WTC11 (cell line): ENCODE measurements around the gene PARD3B. TPM values are rescaled to one million over a fixed set of nuclear protein-coding genes. Genes with fewer than 3 reads are reported as not detected.

Experiments
- ATAC-seq: fragments of 200-7000 bp; cut with Tn5 transposase; 2 replicates; pipeline ENCODE4 v1.10.0; 2021; ENCODE audit warnings: mild to moderate bottlenecking, moderate library complexity
- CTCF ChIA-PET: fragments of 300-600 bp; sonication (Branson Sonifier 250); formaldehyde crosslinking; loops from one replicate; lab custom pipeline; 2021; ENCODE audit warnings: antibody characterized with exemption; lab: Charles Lee
- POLR2A ChIA-PET: fragments of 350-600 bp; sonication (Branson Sonifier 250); formaldehyde crosslinking; loops from one replicate; lab custom pipeline; 2021; ENCODE audit warnings: antibody characterized with exemption; lab: Charles Lee
- DNase-seq: peaks from one replicate; pipeline ENCODE4 v3.0.0; 2021; ENCODE audit warnings: low spot score
- H3K27ac Mint-ChIP-seq: 2 replicates; pipeline ENCODE4 v1.8.0; 2021; ENCODE audit warnings: mixed read lengths
- H3K27me3 Mint-ChIP-seq: 2 replicates; pipeline ENCODE4 v1.8.0; 2021; ENCODE audit warnings: low read depth, mild to moderate bottlenecking, moderate library complexity, mixed read lengths
- H3K36me3 Mint-ChIP-seq: 2 replicates; pipeline ENCODE4 v1.8.0; 2021; ENCODE audit warnings: mixed read lengths
- H3K4me1 Mint-ChIP-seq: 2 replicates; pipeline ENCODE4 v1.8.0; 2022; ENCODE audit warnings: mixed read lengths
- H3K4me3 Mint-ChIP-seq: 2 replicates; pipeline ENCODE4 v1.8.0; 2021; ENCODE audit warnings: mild to moderate bottlenecking, moderate library complexity, mixed read lengths
- H3K9me3 Mint-ChIP-seq: 2 replicates; pipeline ENCODE4 v1.8.0; 2021; ENCODE audit warnings: mixed read lengths
- CREB1 ChIP-seq: sonication (generic); formaldehyde crosslinking; IDR thresholded peaks from 2 replicates; pipeline ENCODE4 v1.8.0; 2023; ENCODE audit warnings: mild to moderate bottlenecking, missing genetic modification reagents
- CREM ChIP-seq: sonication (generic); formaldehyde crosslinking; IDR thresholded peaks from 2 replicates; pipeline ENCODE4 v1.8.1; 2022; ENCODE audit warnings: mild to moderate bottlenecking, missing genetic modification reagents, moderate library complexity
- ESRRA ChIP-seq: sonication (generic); formaldehyde crosslinking; IDR thresholded peaks from 2 replicates; pipeline ENCODE4 v1.8.1; 2022; ENCODE audit warnings: mild to moderate bottlenecking, missing genetic modification reagents, borderline replicate concordance
- FOXP1 ChIP-seq: sonication (generic); formaldehyde crosslinking; IDR thresholded peaks from 2 replicates; pipeline ENCODE4 v1.8.0; 2022; ENCODE audit warnings: missing genetic modification reagents, mild to moderate bottlenecking, moderate library complexity, borderline replicate concordance
- JUN ChIP-seq: sonication (generic); formaldehyde crosslinking; IDR thresholded peaks from 2 replicates; pipeline ENCODE4 v1.8.0; 2023; ENCODE audit warnings: mild to moderate bottlenecking, missing genetic modification reagents
- MYBL2 ChIP-seq: sonication (generic); formaldehyde crosslinking; IDR thresholded peaks from 2 replicates; pipeline ENCODE4 v1.8.1; 2023; ENCODE audit warnings: mild to moderate bottlenecking, moderate library complexity, missing genetic modification reagents
- NFE2L1 ChIP-seq: sonication (generic); formaldehyde crosslinking; IDR thresholded peaks from 2 replicates; pipeline ENCODE4 v1.8.1; 2023; ENCODE audit warnings: missing genetic modification reagents
- NFYB ChIP-seq: sonication (generic); formaldehyde crosslinking; conservative IDR thresholded peaks from 2 replicates; pipeline ENCODE4 v1.8.0; 2022; ENCODE audit warnings: low read depth, missing genetic modification reagents
- NR2C2 ChIP-seq: sonication (generic); formaldehyde crosslinking; IDR thresholded peaks from 2 replicates; pipeline ENCODE4 v1.8.0; 2022; ENCODE audit warnings: mild to moderate bottlenecking, missing genetic modification reagents
- NR3C1 ChIP-seq: sonication (generic); formaldehyde crosslinking; conservative IDR thresholded peaks from 2 replicates; pipeline ENCODE4 v1.8.1; 2023; ENCODE audit warnings: low read depth, mild to moderate bottlenecking, missing genetic modification reagents
- SMAD3 ChIP-seq: sonication (generic); formaldehyde crosslinking; IDR thresholded peaks from 2 replicates; pipeline ENCODE4 v1.8.0; 2022; ENCODE audit warnings: missing genetic modification reagents, mild to moderate bottlenecking, borderline replicate concordance
- SMAD4 ChIP-seq: sonication (generic); formaldehyde crosslinking; IDR thresholded peaks from 2 replicates; pipeline ENCODE4 v1.8.0; 2022; ENCODE audit warnings: mild to moderate bottlenecking, missing genetic modification reagents
- SOX15 ChIP-seq: fragments of 250-450 bp; sonication (Bioruptor Pico); IDR thresholded peaks from 2 replicates; pipeline ENCODE4 v1.9.0; 2021; ENCODE audit warnings: mild to moderate bottlenecking
- SP1 ChIP-seq: sonication (generic); formaldehyde crosslinking; conservative IDR thresholded peaks from 2 replicates; pipeline ENCODE4 v1.8.1; 2022; ENCODE audit warnings: missing genetic modification reagents
- TEAD4 ChIP-seq: sonication (generic); formaldehyde crosslinking; IDR thresholded peaks from 2 replicates; pipeline ENCODE4 v1.8.0; 2022; ENCODE audit warnings: mild to moderate bottlenecking, missing genetic modification reagents
- ZNF416 ChIP-seq: fragments of 250-450 bp; sonication (Bioruptor Pico); IDR thresholded peaks from 2 replicates; pipeline ENCODE4 v1.9.0; 2021; ENCODE audit warnings: mild to moderate bottlenecking, inconsistent platforms
- ZNF423 ChIP-seq: fragments of 250-450 bp; sonication (Bioruptor Pico); IDR thresholded peaks from 2 replicates; pipeline ENCODE4 v2.1.2; 2022; ENCODE audit warnings: mild to moderate bottlenecking, moderate library complexity
- total RNA-seq: library from RNA; stranded (reverse); gene quantifications from 3 replicates; pipeline ENCODE4 v1.2.3, GENCODE V29; 2021
- TF ChIP-seq, protein P1 (sequence below): sonication (generic); formaldehyde crosslinking; IDR thresholded peaks from 2 replicates; pipeline ENCODE4 v1.8.1; 2022; ENCODE audit warnings: mild to moderate bottlenecking, moderate library complexity, missing genetic modification reagents
- TF ChIP-seq, protein P2 (sequence below): sonication (generic); formaldehyde crosslinking; IDR thresholded peaks from 2 replicates; pipeline ENCODE4 v1.8.1; 2023; ENCODE audit warnings: mild to moderate bottlenecking, moderate library complexity, missing genetic modification reagents
- TF ChIP-seq, protein P3 (sequence below): sonication (generic); formaldehyde crosslinking; IDR thresholded peaks from 2 replicates; pipeline ENCODE4 v1.8.1; 2023; ENCODE audit warnings: mild to moderate bottlenecking, missing genetic modification reagents, moderate library complexity
- TF ChIP-seq, protein P4 (sequence below): fragments of 200-600 bp; IDR thresholded peaks from 2 replicates; pipeline ENCODE4 v1.8.0; 2022; ENCODE audit warnings: antibody characterized with exemption
- TF ChIP-seq, protein P5 (sequence below): sonication (generic); formaldehyde crosslinking; IDR thresholded peaks from 2 replicates; pipeline ENCODE4 v1.8.1; 2023; ENCODE audit warnings: mild to moderate bottlenecking, missing genetic modification reagents
- TF ChIP-seq, protein P6 (sequence below): sonication (generic); formaldehyde crosslinking; IDR thresholded peaks from 2 replicates; pipeline ENCODE4 v1.8.0; 2022; ENCODE audit warnings: mild to moderate bottlenecking, missing genetic modification reagents
- TF ChIP-seq, protein P7 (sequence below): sonication (generic); formaldehyde crosslinking; IDR thresholded peaks from 2 replicates; pipeline ENCODE4 v1.8.1; 2022; ENCODE audit warnings: mild to moderate bottlenecking, missing genetic modification reagents, moderate library complexity, borderline replicate concordance

PARD3B gene
- total RNA-seq, 1 experiment from 2014 or later: 5.6 TPM

DNA sequence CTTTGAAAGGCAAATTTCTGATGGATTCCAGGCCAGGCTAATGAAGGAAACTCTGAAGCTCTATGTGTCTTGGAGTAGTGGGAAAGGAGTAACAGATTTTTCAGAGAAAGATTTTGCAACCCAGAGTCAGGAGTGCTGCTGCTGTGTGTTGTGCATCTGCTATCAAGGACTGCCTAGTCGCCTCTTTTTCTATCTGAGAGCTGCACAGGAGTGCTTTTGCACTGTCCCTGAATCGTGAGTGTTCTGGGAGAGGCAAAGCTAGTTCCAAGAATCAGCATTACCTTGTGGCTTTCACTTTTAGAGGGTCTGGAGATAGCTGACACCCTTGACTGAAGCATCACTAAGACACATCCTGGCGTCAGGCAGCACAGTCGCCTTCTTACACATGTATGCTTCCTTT is 336.4 kb downstream of the PARD3B start:
- Mint-ChIP-seq H3K27me3 (no peaks in the 10 kb centered on the region), H3K9me3 (peaks cover 4% of the 10 kb centered on the region), H3K27ac (peak overlapping the region; percentile 55), H3K4me1 (peaks cover 27% of the 10 kb centered on the region), H3K36me3 (no peaks in the 10 kb centered on the region)
- peak; percentile 56 for ATAC-seq
- POLR2A ChIA-PET: no interaction called here
- CTCF ChIA-PET: interaction anchor here (0.8 to 1.9 kb wide), 5 partner anchors 10 to 799 kb away, joined by 3 to 7 read pairs (median 3); no protein-coding TSS in a partner anchor
- TF ChIP-seq NR3C1 (CRISPR knock-in tag): no peak
- no peak for TF ChIP-seq TEAD4 (CRISPR knock-in tag)
- TF ChIP-seq, protein P1, sequence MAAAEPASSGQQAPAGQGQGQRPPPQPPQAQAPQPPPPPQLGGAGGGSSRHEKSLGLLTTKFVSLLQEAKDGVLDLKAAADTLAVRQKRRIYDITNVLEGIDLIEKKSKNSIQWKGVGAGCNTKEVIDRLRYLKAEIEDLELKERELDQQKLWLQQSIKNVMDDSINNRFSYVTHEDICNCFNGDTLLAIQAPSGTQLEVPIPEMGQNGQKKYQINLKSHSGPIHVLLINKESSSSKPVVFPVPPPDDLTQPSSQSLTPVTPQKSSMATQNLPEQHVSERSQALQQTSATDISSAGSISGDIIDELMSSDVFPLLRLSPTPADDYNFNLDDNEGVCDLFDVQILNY (CRISPR knock-in tag): no peak
- no peak for TF ChIP-seq SP1 (CRISPR knock-in tag)
- TF ChIP-seq, all 79 proteins: peak for 0
- no peak overlapping the region for H3K4me3 Mint-ChIP-seq
- no peak for DNase-seq

DNA sequence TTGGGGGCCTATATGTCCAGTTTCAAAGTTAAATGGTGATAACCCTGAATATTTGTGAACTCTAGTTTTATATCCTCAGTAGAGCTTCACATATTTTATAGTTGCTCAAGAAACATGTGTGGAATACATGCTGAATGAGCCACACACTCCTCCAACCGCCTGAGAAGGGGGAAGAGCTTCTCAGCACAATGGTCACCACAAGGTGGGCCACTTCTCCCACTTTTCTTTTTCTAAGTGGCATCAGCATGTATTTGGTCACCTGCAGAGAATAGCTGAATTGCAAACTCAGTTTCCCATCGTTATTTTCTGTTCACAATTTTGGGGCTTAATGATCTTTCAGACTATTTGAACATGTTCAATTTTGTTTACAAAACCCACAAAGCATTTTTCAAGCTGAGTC is 340.5 kb downstream of the PARD3B start:
- ChIA-PET CTCF (interaction anchor here (0.5 to 1.8 kb wide), 13 partner anchors 11 to 834 kb away, joined by 3 to 13 read pairs (median 3); no protein-coding TSS in a partner anchor), POLR2A (interaction anchor here (0.5 kb wide), 1 partner anchor 291 kb away, joined by 3 read pairs; no protein-coding TSS in a partner anchor)
- no peak overlapping the region for H3K27ac Mint-ChIP-seq
- H3K9me3 Mint-ChIP-seq: no peaks in the 10 kb centered on the region; the same call in none of the 2 replicates
- TF ChIP-seq JUN (CRISPR knock-in tag) (no peak), ZNF423 (CRISPR knock-in tag) (no peak), NFE2L1 (CRISPR knock-in tag) (no peak), CREM (CRISPR knock-in tag) (no peak), SMAD3 (CRISPR knock-in tag) (no peak), SOX15 (CRISPR knock-in tag) (no peak)
- TF ChIP-seq, protein P2, sequence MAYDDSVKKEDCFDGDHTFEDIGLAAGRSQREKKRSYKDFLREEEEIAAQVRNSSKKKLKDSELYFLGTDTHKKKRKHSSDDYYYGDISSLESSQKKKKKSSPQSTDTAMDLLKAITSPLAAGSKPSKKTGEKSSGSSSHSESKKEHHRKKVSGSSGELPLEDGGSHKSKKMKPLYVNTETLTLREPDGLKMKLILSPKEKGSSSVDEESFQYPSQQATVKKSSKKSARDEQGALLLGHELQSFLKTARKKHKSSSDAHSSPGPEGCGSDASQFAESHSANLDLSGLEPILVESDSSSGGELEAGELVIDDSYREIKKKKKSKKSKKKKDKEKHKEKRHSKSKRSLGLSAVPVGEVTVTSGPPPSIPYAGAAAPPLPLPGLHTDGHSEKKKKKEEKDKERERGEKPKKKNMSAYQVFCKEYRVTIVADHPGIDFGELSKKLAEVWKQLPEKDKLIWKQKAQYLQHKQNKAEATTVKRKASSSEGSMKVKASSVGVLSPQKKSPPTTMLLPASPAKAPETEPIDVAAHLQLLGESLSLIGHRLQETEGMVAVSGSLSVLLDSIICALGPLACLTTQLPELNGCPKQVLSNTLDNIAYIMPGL (CRISPR knock-in tag): no peak
- TF ChIP-seq, protein P3, sequence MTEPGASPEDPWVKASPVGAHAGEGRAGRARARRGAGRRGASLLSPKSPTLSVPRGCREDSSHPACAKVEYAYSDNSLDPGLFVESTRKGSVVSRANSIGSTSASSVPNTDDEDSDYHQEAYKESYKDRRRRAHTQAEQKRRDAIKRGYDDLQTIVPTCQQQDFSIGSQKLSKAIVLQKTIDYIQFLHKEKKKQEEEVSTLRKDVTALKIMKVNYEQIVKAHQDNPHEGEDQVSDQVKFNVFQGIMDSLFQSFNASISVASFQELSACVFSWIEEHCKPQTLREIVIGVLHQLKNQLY: no peak
- TF ChIP-seq, protein P4, sequence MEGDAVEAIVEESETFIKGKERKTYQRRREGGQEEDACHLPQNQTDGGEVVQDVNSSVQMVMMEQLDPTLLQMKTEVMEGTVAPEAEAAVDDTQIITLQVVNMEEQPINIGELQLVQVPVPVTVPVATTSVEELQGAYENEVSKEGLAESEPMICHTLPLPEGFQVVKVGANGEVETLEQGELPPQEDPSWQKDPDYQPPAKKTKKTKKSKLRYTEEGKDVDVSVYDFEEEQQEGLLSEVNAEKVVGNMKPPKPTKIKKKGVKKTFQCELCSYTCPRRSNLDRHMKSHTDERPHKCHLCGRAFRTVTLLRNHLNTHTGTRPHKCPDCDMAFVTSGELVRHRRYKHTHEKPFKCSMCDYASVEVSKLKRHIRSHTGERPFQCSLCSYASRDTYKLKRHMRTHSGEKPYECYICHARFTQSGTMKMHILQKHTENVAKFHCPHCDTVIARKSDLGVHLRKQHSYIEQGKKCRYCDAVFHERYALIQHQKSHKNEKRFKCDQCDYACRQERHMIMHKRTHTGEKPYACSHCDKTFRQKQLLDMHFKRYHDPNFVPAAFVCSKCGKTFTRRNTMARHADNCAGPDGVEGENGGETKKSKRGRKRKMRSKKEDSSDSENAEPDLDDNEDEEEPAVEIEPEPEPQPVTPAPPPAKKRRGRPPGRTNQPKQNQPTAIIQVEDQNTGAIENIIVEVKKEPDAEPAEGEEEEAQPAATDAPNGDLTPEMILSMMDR: 0 out of 2 replicates have a peak, but pooled peaks have one; percentile 26
- peak; percentile 78 for ATAC-seq
- no peak overlapping the region for H3K4me3 Mint-ChIP-seq
- peak; percentile 34 for DNase-seq
- H3K4me1 Mint-ChIP-seq: peaks cover 34% of the 10 kb centered on the region
- no peaks in the 10 kb centered on the region for H3K27me3 Mint-ChIP-seq
- no peaks in the 10 kb centered on the region for H3K36me3 Mint-ChIP-seq

DNA sequence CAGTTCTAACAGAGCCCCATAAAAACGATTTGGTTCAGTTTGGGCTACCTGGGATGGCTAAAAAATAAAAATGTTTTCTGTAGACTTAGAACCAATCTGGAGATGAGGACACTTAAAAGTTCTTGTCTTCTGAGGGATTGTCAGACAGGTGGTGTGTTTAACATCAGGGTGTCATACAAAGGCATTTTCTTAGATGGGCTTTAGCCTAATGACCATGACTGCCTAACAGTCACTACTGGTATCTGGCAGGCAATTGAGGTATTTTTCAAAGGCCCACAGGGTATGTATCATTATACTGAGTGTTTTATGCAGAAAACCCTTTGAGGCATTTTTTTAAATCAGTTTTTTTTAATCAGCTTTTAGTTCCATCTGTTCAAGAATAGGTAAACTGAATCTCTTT is 341.4 kb downstream of the PARD3B start:
- ChIA-PET POLR2A (no interaction called here), CTCF (interaction anchor here (1.1 to 1.8 kb wide), 2 partner anchors 10 to 381 kb away, joined by 3 to 6 read pairs; no protein-coding TSS in a partner anchor)
- no peak overlapping the region for H3K27ac Mint-ChIP-seq
- no peak overlapping the region for H3K4me3 Mint-ChIP-seq
- DNase-seq (no peak), ATAC-seq (no peak)
- H3K4me1 Mint-ChIP-seq: peaks cover 27% of the 10 kb centered on the region
- H3K9me3 Mint-ChIP-seq: no peaks in the 10 kb centered on the region; the same call in none of the 2 replicates
- H3K36me3 Mint-ChIP-seq: no peaks in the 10 kb centered on the region
- no peaks in the 10 kb centered on the region for H3K27me3 Mint-ChIP-seq
- TF ChIP-seq, protein P5, sequence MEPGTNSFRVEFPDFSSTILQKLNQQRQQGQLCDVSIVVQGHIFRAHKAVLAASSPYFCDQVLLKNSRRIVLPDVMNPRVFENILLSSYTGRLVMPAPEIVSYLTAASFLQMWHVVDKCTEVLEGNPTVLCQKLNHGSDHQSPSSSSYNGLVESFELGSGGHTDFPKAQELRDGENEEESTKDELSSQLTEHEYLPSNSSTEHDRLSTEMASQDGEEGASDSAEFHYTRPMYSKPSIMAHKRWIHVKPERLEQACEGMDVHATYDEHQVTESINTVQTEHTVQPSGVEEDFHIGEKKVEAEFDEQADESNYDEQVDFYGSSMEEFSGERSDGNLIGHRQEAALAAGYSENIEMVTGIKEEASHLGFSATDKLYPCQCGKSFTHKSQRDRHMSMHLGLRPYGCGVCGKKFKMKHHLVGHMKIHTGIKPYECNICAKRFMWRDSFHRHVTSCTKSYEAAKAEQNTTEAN: no peak
- TF ChIP-seq ZNF416 (CRISPR knock-in tag) (no peak), CREB1 (CRISPR knock-in tag) (no peak), FOXP1 (CRISPR knock-in tag) (no peak), JUN (CRISPR knock-in tag) (no peak), SMAD4 (CRISPR knock-in tag) (no peak), MYBL2 (CRISPR knock-in tag) (no peak), NFYB (no peak), NR2C2 (no peak), ESRRA (CRISPR knock-in tag) (no peak), NFE2L1 (CRISPR knock-in tag) (no peak)
- TF ChIP-seq, protein P6, sequence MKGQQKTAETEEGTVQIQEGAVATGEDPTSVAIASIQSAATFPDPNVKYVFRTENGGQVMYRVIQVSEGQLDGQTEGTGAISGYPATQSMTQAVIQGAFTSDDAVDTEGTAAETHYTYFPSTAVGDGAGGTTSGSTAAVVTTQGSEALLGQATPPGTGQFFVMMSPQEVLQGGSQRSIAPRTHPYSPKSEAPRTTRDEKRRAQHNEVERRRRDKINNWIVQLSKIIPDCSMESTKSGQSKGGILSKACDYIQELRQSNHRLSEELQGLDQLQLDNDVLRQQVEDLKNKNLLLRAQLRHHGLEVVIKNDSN (CRISPR knock-in tag): no peak
- TF ChIP-seq, protein P7, sequence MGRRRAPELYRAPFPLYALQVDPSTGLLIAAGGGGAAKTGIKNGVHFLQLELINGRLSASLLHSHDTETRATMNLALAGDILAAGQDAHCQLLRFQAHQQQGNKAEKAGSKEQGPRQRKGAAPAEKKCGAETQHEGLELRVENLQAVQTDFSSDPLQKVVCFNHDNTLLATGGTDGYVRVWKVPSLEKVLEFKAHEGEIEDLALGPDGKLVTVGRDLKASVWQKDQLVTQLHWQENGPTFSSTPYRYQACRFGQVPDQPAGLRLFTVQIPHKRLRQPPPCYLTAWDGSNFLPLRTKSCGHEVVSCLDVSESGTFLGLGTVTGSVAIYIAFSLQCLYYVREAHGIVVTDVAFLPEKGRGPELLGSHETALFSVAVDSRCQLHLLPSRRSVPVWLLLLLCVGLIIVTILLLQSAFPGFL (CRISPR knock-in tag): no peak
